ENCODE results near the gene NRROS.

DNA sequence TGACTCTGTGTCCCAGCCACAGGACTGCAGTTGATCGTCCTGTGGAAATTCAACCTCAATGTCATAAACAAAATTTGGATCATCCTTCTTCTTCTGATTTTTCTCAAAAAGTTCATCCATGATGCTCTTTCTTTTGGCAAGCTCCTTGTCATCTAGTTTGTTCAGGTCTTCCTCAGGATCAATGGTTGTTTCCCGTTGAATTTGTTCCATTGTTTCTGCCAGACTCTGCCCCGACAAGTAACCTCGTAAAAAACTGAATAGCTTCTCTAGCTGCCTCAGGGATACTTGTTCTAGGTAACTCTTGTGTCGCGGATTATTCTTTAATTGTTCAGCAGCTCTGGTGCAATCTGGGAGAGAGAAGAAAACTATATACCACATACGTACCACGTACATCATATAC lies 68.1 kb downstream of the NRROS start:
- TF ChIP-seq CTCF (conservative IDR thresholded peaks at IDR 0.05; ENCODE audit: low read length) (no peak), EZH2phosphoT487 (IDR thresholded peaks at IDR 0.05; ENCODE audit: borderline replicate concordance) (no peak)

Measured in Loucy (cell line).